IMR-90 (cell line): ENCODE results near the gene MOB3A. TPM values are rescaled to one million over a fixed set of nuclear protein-coding genes. Genes with fewer than 3 reads are reported as not detected.

Experiments used
- ATAC-seq: fragments of 200-7000 bp; cut with Tn5 transposase; 2 replicates; pipeline ENCODE4 v1.9.1; 2020; ENCODE audit warnings: low read depth, mild to moderate bottlenecking, moderate library complexity
- BruUV-seq: library from RNA; stranded (reverse); fragments of 400-500 nt; replicated peaks from 2 replicates; lab custom pipeline; 2021; lab: Mats Ljungman, UMichigan
- CTCF ChIA-PET: fragments of 300-600 bp; formaldehyde crosslinking; extraction: SDS; loops from one replicate; lab custom pipeline; 2021; ENCODE audit warnings: antibody characterized with exemption; lab: Yijun Ruan, JAX
- POLR2A ChIA-PET: fragments of 300-600 bp; sonication (Branson Sonifier 250); formaldehyde crosslinking; loops from one replicate; lab custom pipeline; 2022; ENCODE audit warnings: antibody characterized with exemption; ENCODE audit not compliant: unreplicated experiment; lab: Charles Lee
- DNase-seq: peaks from one replicate; pipeline ENCODE4 v3.0.0; 2013
- H2AFZ ChIP-seq: replicated peaks from 2 replicates; pipeline ENCODE3; 2013; ENCODE audit warnings: low read length, mild to moderate bottlenecking; ENCODE audit not compliant: poor library complexity
- H2AK5ac ChIP-seq: 2 replicates; pipeline ENCODE4 v1.6.1; 2013; ENCODE audit warnings: low read depth, low read length, inconsistent platforms
- H2AK9ac ChIP-seq: replicated peaks from 2 replicates; pipeline ENCODE3; 2013; ENCODE audit warnings: mild to moderate bottlenecking, low read depth, low read length, moderate library complexity; ENCODE audit not compliant: poor library complexity
- H2BK120ac ChIP-seq: 2 replicates; pipeline ENCODE4 v1.6.1; 2013; ENCODE audit warnings: low read depth, low read length, inconsistent platforms
- H2BK15ac ChIP-seq: 3 replicates; pipeline ENCODE4 v1.6.1; 2013; ENCODE audit warnings: low read depth, low read length, inconsistent platforms
- H2BK20ac ChIP-seq: 2 replicates; pipeline ENCODE4 v1.6.1; 2013; ENCODE audit warnings: low read depth, mild to moderate bottlenecking, inconsistent platforms, low read length, moderate library complexity
- H2BK5ac ChIP-seq: 2 replicates; pipeline ENCODE4 v1.6.1; 2013; ENCODE audit warnings: mild to moderate bottlenecking, low read depth, low read length, inconsistent platforms; ENCODE audit not compliant: poor library complexity, severe bottlenecking
- H3K14ac ChIP-seq: replicated peaks from 2 replicates; pipeline ENCODE4 v1.6.1; 2013; ENCODE audit warnings: low read depth, low read length, inconsistent platforms
- H3K18ac ChIP-seq: 2 replicates; pipeline ENCODE4 v1.6.1; 2013; ENCODE audit warnings: low read depth, low read length, control low read depth
- H3K23ac ChIP-seq: 2 replicates; pipeline ENCODE4 v1.6.1; 2013; ENCODE audit warnings: low read depth, low read length, inconsistent platforms
- H3K27ac ChIP-seq: 2 replicates; pipeline ENCODE4 v1.5.1; 2013; ENCODE audit warnings: mild to moderate bottlenecking, control low read depth, low read length; ENCODE audit not compliant: insufficient read depth
- H3K27me3 ChIP-seq: 2 replicates; pipeline ENCODE4 v1.6.1; 2013; ENCODE audit warnings: low read length; ENCODE audit not compliant: control insufficient read depth, insufficient read depth
- H3K36me3 ChIP-seq: 2 replicates; pipeline ENCODE4 v1.6.1; 2013; ENCODE audit warnings: low read length, mixed read lengths; ENCODE audit not compliant: control insufficient read depth, insufficient read depth
- H3K4ac ChIP-seq: 2 replicates; pipeline ENCODE4 v1.6.1; 2013; ENCODE audit warnings: low read depth, low read length, inconsistent platforms
- H3K4me1 ChIP-seq: 2 replicates; pipeline ENCODE4 v1.6.1; 2013; ENCODE audit warnings: low read length, mixed read lengths; ENCODE audit not compliant: control insufficient read depth, insufficient read depth
- H3K4me2 ChIP-seq: 2 replicates; pipeline ENCODE4 v1.6.1; 2013; ENCODE audit warnings: low read depth, mild to moderate bottlenecking, control low read depth, low read length, moderate library complexity
- H3K4me3 ChIP-seq: 2 replicates; pipeline ENCODE4 v1.5.1; 2013; ENCODE audit warnings: low read depth, mild to moderate bottlenecking, control low read depth, low read length, moderate library complexity; ENCODE audit not compliant: insufficient read depth
- H3K56ac ChIP-seq: 2 replicates; pipeline ENCODE4 v1.6.1; 2013; ENCODE audit warnings: low read length, inconsistent platforms; ENCODE audit not compliant: insufficient read depth; ENCODE audit errors: extremely low read depth
- H3K79me1 ChIP-seq, 2 experiments: 2 replicates each; pipeline ENCODE4 v1.6.1; 2013; ENCODE audit warnings: low read length in 2 of 2, inconsistent platforms in 1 of 2, low read depth in 1 of 2
- H3K9ac ChIP-seq: 2 replicates; pipeline ENCODE4 v1.6.1; 2013; ENCODE audit warnings: low read depth, low read length, control low read depth
- H3K9me1 ChIP-seq: 2 replicates; pipeline ENCODE4 v1.6.1; 2013; ENCODE audit warnings: low read length, inconsistent platforms; ENCODE audit not compliant: insufficient read depth
- H3K9me3 ChIP-seq: 2 replicates; pipeline ENCODE4 v1.6.1; 2013; ENCODE audit warnings: low read length; ENCODE audit not compliant: control insufficient read depth, insufficient read depth
- H4K20me1 ChIP-seq: 2 replicates; pipeline ENCODE4 v1.6.1; 2013; ENCODE audit warnings: low read length, inconsistent platforms; ENCODE audit not compliant: insufficient read depth
- H4K5ac ChIP-seq: 2 replicates; pipeline ENCODE4 v1.6.1; 2013; ENCODE audit warnings: mild to moderate bottlenecking, low read depth, low read length, control low read depth
- H4K8ac ChIP-seq, 2 experiments: 2 replicates each; pipeline ENCODE4 v1.6.1; 2013; ENCODE audit warnings: low read depth in 2 of 2, low read length in 2 of 2, control low read depth in 1 of 2, inconsistent platforms in 1 of 2
- H4K91ac ChIP-seq: 2 replicates; pipeline ENCODE4 v1.6.1; 2013; ENCODE audit warnings: low read depth, low read length, inconsistent platforms; ENCODE audit not compliant: insufficient read depth
- FOS ChIP-seq: fragments of 150-350 bp; IDR thresholded peaks from 2 replicates; pipeline ENCODE4 v1.6.1; 2016; ENCODE audit warnings: low read depth, low read length
- MAFK ChIP-seq: IDR thresholded peaks from 2 replicates; pipeline ENCODE4 v1.6.1; 2012; ENCODE audit warnings: low read depth, low read length, improper control_type of control experiment
- RCOR1 ChIP-seq: IDR thresholded peaks from 2 replicates; pipeline ENCODE4 v1.6.1; 2012; ENCODE audit warnings: mild to moderate bottlenecking, low read length, improper control_type of control experiment; ENCODE audit not compliant: insufficient replicate concordance
- RFX5 ChIP-seq: IDR thresholded peaks from 2 replicates; pipeline ENCODE4 v1.8.0; 2012; ENCODE audit warnings: low read depth, mild to moderate bottlenecking, low read length, moderate library complexity
- WGBS, 2 experiments: methylation state at CpG; one replicate each; pipeline versions ENCODE4 v1.1.5 to v1.1.7; 2013; ENCODE audit warnings: missing lambda C conversion rate in 2 of 2; ENCODE audit not compliant: insufficient read length in 1 of 2; ENCODE audit errors: extremely low coverage in 2 of 2; 5-methylcytosine and 5-hydroxymethylcytosine counted together
- dilution Hi-C: fragments of 300-500 bp; cut with HindIII; formaldehyde crosslinking; loops from one replicate; pipeline ENCODE4 v1.14.3; 2018; ENCODE audit warnings: low sequenced_read_pairs; ENCODE audit not compliant: unreplicated experiment
- in situ Hi-C: fragments of 300-500 bp; cut with MboI; formaldehyde crosslinking; loops from 3 replicates; pipeline ENCODE4 v1.14.3; 2019; ENCODE audit warnings: low sequenced_read_pairs, inconsistent platforms, mixed read lengths
- intact Hi-C: fragments of 100-400 bp; cut with micrococcal nuclease; formaldehyde crosslinking; loops from 2 replicates; pipeline ENCODE4 v1.10.0; 2022
- microRNA-seq, 2 experiments: library from miRNA; stranded (forward) in 1 of 2; unstranded in 1 of 2; fragments of 10-50 nt in 1 of 2; fragments of <30 nt in 1 of 2; gene quantifications in 1 of 2; microRNA quantifications in 1 of 2; one replicate each; pipeline versions ENCODE3 to v1.1.0; 2013 to 2020; ENCODE audit not compliant: insufficient read depth in 1 of 2, insufficient read length in 1 of 2, unreplicated experiment in 1 of 2
- polyA plus RNA-seq, 3 experiments: library from polyadenylated mRNA; depleted of rRNA; stranded (reverse); fragments of >200 nt; gene quantifications; 2 replicates each; pipeline ENCODE4 v1.2.3, GENCODE V29; 2012; ENCODE audit warnings: low replicate concordance in 1 of 3
- small RNA-seq, 5 experiments: library from RNA; depleted of rRNA; stranded (forward); fragments of <200 nt; gene quantifications; one replicate each; pipeline ENCODE3, GENCODE V24; 2012
- total RNA-seq: library from RNA; depleted of rRNA; stranded (reverse); fragments of >200 nt; gene quantifications from 2 replicates; pipeline ENCODE4 v1.2.3, GENCODE V29; 2012; rRNA removed
- TF ChIP-seq, protein P1 (sequence below): fragments of 150-350 bp; IDR thresholded peaks from 2 replicates; pipeline ENCODE4 v1.6.1; 2017; ENCODE audit warnings: mild to moderate bottlenecking, antibody characterized with exemption, low read length, low read depth

The MOB3A gene
- total and polyA plus RNA-seq, 2 of the 4 experiments (the other 2 are of a cell fraction) = 9.3 to 26.5 TPM

DNA sequence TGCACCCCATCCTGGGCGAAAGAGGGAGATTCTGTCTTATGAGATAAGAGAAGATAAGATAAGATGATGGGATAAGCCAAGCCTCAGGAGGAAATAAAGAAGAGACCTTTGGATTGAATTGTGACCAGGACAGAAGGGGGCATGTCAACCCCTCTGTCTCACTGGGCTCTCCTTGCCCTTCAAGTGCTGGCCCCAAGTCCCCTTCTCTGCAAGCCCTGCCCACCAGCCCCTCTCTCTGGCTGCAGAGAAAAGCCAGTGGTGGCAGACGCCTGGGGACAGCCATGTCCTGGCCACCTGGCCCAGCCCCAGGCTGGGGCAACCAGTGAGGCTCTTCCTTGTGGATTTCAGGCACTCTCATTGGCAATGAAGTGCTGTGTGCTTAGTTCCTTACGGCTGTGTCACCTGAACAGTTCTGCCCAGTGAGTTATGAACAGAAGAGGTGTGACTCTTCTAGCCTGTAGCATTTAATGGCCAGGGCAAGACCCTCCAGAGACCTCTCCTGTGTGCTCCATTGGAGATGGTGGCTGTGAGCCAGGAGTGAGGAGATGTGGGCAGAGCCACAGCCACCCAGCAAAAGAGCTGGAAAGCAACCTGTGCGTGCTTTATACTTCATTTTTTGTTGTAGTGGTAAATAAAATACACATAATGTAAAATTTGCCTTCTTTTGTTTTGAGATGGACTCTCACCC lies 74.5 kb downstream of the MOB3A start:
- Histone ChIP-seq H3K9ac (no peak overlapping the region), H3K56ac (no peak overlapping the region), H2BK5ac (no peak overlapping the region), H2AK9ac (peak overlapping the region; percentile 55), H3K4me1 (no peaks in the 10 kb centered on the region), H3K9me1 (no peaks in the 10 kb centered on the region), H3K4me2 (no peak overlapping the region), H3K36me3 (no peaks in the 10 kb centered on the region), H3K23ac (no peak overlapping the region), H4K5ac (no peak overlapping the region), H4K8ac (no peak overlapping the region), H3K27ac (no peak overlapping the region), H3K4me3 (no peak overlapping the region), H3K27me3 (peaks cover 2% of the 10 kb centered on the region; the same call in 1 of the 2 replicates), H3K79me1 (no peaks in the 10 kb centered on the region), H4K20me1 (no peaks in the 10 kb centered on the region), H2AK5ac (no peak overlapping the region), H2BK20ac (no peak overlapping the region), H2BK120ac (no peak overlapping the region), H3K14ac (no peak overlapping the region), H3K4ac (no peak overlapping the region), H3K18ac (no peak overlapping the region), H2BK15ac (no peak overlapping the region), H2AFZ (no peak overlapping the region), H3K9me3 (peaks cover 3% of the 10 kb centered on the region), H4K91ac (no peak overlapping the region)
- POLR2A ChIA-PET = no interaction called here
- in situ Hi-C loops (loop anchor here (5.0 kb wide), 1 partner anchor 46 kb away; no protein-coding TSS in a partner anchor), intact Hi-C loops (no loop called here), dilution Hi-C loops (no loop called here)
- ATAC-seq (no peak), DNase-seq (no peak)
- no TSS peak for BruUV-seq
- CTCF ChIA-PET = no interaction called here
- no CpG with 5 or more reads among the region's 4 CpGs for WGBS, 2 experiments
- TF ChIP-seq RFX5 (no peak), FOS (no peak), MAFK (no peak), RCOR1 (no peak)
- TF ChIP-seq, protein P1, sequence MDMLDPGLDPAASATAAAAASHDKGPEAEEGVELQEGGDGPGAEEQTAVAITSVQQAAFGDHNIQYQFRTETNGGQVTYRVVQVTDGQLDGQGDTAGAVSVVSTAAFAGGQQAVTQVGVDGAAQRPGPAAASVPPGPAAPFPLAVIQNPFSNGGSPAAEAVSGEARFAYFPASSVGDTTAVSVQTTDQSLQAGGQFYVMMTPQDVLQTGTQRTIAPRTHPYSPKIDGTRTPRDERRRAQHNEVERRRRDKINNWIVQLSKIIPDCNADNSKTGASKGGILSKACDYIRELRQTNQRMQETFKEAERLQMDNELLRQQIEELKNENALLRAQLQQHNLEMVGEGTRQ = no peak

Small RNA genes lying within 50 kb of the gene (microRNA-seq; reads per million reads assigned to microRNA genes)
- gene AC007136.1 (ENCODE audit: insufficient read depth, insufficient read length) = not detected

Small RNA genes lying within 50 kb of the gene (small RNA-seq; reads per million reads assigned to genes)
- gene AC007136.1 = 0 reads per million in 5 experiments

Other genes with a start within 250 kb of the MOB3A start
- 1.4 and 2.5 TPM in 2 replicates for gene REXO1, start 247.8 kb downstream of the MOB3A start, total RNA-seq
- gene REXO1, start 247.8 kb downstream of the MOB3A start, polyA plus RNA-seq (2012; rRNA removed) = 39.2 and 63.7 TPM in 2 replicates
- gene KLF16, start 232.7 kb downstream of the MOB3A start, total RNA-seq = 0.90 and 1.7 TPM in 2 replicates
- gene KLF16, start 232.7 kb downstream of the MOB3A start, polyA plus RNA-seq (2012; rRNA removed) = 13.1 and 31.4 TPM in 2 replicates
- 31.9 and 37.8 TPM in 2 replicates for gene ABHD17A, start 210.8 kb downstream of the MOB3A start, total RNA-seq
- 76.2 and 111 TPM in 2 replicates for gene ABHD17A, start 210.8 kb downstream of the MOB3A start, polyA plus RNA-seq (2012; rRNA removed)
- gene ADAT3, start 190.9 kb downstream of the MOB3A start, total RNA-seq = 0.28 and 0.36 TPM in 2 replicates
- 2.8 and 3.6 TPM in 2 replicates for gene ADAT3, start 190.9 kb downstream of the MOB3A start, polyA plus RNA-seq (2012; rRNA removed)
- gene SCAMP4, start 190.9 kb downstream of the MOB3A start, total RNA-seq = 10.8 and 16.1 TPM in 2 replicates
- gene SCAMP4, start 190.9 kb downstream of the MOB3A start, polyA plus RNA-seq (2012; rRNA removed) = 24.0 and 28.1 TPM in 2 replicates
- gene CSNK1G2, start 155.2 kb downstream of the MOB3A start, total RNA-seq = 35.6 and 38.0 TPM in 2 replicates
- gene CSNK1G2, start 155.2 kb downstream of the MOB3A start, polyA plus RNA-seq (2012; rRNA removed) = 96.3 and 124 TPM in 2 replicates
- 24.4 and 25.8 TPM in 2 replicates for gene BTBD2, start 80.6 kb downstream of the MOB3A start, total RNA-seq
- gene BTBD2, start 80.6 kb downstream of the MOB3A start, polyA plus RNA-seq (2012; rRNA removed) = 65.7 and 67.1 TPM in 2 replicates
- 20.8 and 21.9 TPM in 2 replicates for gene MKNK2, start 45.1 kb downstream of the MOB3A start, total RNA-seq
- 31.8 and 37.5 TPM in 2 replicates for gene MKNK2, start 45.1 kb downstream of the MOB3A start, polyA plus RNA-seq (2012; rRNA removed)
- gene IZUMO4, start 589 bp upstream of the MOB3A start, total RNA-seq = 0.56 and 0.72 TPM in 2 replicates
- 2.8 and 3.4 TPM in 2 replicates for gene IZUMO4, start 589 bp upstream of the MOB3A start, polyA plus RNA-seq (2012; rRNA removed)
- gene AP3D1, start 55.2 kb upstream of the MOB3A start, total RNA-seq = 75.3 and 76.1 TPM in 2 replicates
- gene AP3D1, start 55.2 kb upstream of the MOB3A start, polyA plus RNA-seq (2012; rRNA removed) = 129 and 132 TPM in 2 replicates
- 2.5 TPM in 2 replicates for gene DOT1L, start 67.6 kb upstream of the MOB3A start, total RNA-seq
- 12.6 and 22.0 TPM in 2 replicates for gene DOT1L, start 67.6 kb upstream of the MOB3A start, polyA plus RNA-seq (2012; rRNA removed)
- 31.7 and 33.1 TPM in 2 replicates for gene PLEKHJ1, start 140.0 kb upstream of the MOB3A start, total RNA-seq
- gene PLEKHJ1, start 140.0 kb upstream of the MOB3A start, polyA plus RNA-seq (2012; rRNA removed) = 62.8 and 69.8 TPM in 2 replicates
- gene SF3A2, start 140.5 kb upstream of the MOB3A start, total RNA-seq = 4.8 and 7.5 TPM in 2 replicates
- 29.8 and 34.5 TPM in 2 replicates for gene SF3A2, start 140.5 kb upstream of the MOB3A start, polyA plus RNA-seq (2012; rRNA removed)
- under 0.01 TPM in 1 of 2 replicates, not detected in the other for gene AMH, start 153.0 kb upstream of the MOB3A start, total RNA-seq
- gene AMH, start 153.0 kb upstream of the MOB3A start, polyA plus RNA-seq (2012; rRNA removed) = 0.86 and 1.5 TPM in 2 replicates
- not detected in 2 replicates for gene JSRP1, start 160.1 kb upstream of the MOB3A start, total RNA-seq
- gene JSRP1, start 160.1 kb upstream of the MOB3A start, polyA plus RNA-seq (2012; rRNA removed) = not detected in 2 replicates
- under 0.01 TPM in 1 of 2 replicates, not detected in the other for gene PEAK3, start 185.8 kb upstream of the MOB3A start, total RNA-seq
- gene PEAK3, start 185.8 kb upstream of the MOB3A start, polyA plus RNA-seq (2012; rRNA removed) = 0.09 and 0.19 TPM in 2 replicates
- gene LINGO3, start 211.8 kb upstream of the MOB3A start, total RNA-seq = not detected in 2 replicates
- not detected in 2 replicates for gene LINGO3, start 211.8 kb upstream of the MOB3A start, polyA plus RNA-seq (2012; rRNA removed)
- gene LSM7, start 232.3 kb upstream of the MOB3A start, total RNA-seq = 145 and 200 TPM in 2 replicates
- gene LSM7, start 232.3 kb upstream of the MOB3A start, polyA plus RNA-seq (2012; rRNA removed) = 544 and 708 TPM in 2 replicates
- 3.4 and 4.2 TPM in 2 replicates for gene SPPL2B, start 232.4 kb upstream of the MOB3A start, total RNA-seq
- 45.7 and 52.0 TPM in 2 replicates for gene SPPL2B, start 232.4 kb upstream of the MOB3A start, polyA plus RNA-seq (2012; rRNA removed)